ENCODE results near the gene CCDC127.
"Not testable (repeated sequence)": the region's sequence is repeated elsewhere in the genome, so short reads cannot be mapped to it uniquely, and the experiment has no call there.

CCDC127 gene

GRCh38 chr5:217494-218456 lies at the start of gene CCDC127, which contains the start of gene SDHA:
Gene CCDC127 (minus strand): TSS chr5:218153. CDS start chr5:216849, 1,304 bp downstream.
Gene SDHA (plus strand): TSS chr5:218320. CDS start chr5:218356, 36 bp downstream.
- peak; percentile 91 for DNase-seq

GRCh38 chr5:267716-268115 lies 49.8 kb upstream of the CCDC127 start:
- DNase-seq: no peak

DNA sequence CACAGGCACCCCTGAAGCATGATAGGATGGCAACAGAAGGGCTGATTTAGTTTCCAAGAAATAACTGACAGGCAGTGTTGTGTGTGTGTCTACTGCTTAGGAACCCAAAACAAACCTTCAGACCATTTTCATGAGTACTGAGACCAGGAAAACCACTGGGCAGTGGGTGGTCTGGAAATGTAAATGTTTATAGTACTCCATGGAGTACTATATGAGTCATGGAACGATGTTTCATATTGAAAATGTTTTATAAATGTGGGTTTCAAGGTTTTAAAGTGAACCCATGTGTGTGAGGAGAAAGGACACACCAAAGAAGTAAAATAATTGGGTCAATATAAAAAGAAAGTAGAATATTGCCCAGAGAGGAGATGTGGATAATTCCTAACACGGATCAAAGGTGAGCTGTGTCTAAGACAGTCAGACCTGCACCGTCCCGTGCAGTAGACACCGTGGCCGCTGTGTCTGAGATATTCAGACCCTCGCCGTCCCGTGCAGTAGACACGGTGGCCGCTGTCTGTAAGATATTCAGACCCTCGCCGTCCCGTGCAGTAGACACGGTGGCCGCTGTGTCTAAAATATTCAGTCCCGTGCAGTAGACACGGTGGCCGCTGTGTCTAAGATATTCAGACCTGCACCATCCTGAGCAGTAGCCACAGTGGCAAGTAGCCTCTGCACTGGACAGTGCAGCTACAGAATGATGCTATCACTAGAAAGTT lies 48.5 kb upstream of the CCDC127 start:
- DNase-seq: not testable (repeated sequence)

GRCh38 chr5:264338-264737 lies 46.4 kb upstream of the CCDC127 start:
- DNase-seq: no peak

DNA sequence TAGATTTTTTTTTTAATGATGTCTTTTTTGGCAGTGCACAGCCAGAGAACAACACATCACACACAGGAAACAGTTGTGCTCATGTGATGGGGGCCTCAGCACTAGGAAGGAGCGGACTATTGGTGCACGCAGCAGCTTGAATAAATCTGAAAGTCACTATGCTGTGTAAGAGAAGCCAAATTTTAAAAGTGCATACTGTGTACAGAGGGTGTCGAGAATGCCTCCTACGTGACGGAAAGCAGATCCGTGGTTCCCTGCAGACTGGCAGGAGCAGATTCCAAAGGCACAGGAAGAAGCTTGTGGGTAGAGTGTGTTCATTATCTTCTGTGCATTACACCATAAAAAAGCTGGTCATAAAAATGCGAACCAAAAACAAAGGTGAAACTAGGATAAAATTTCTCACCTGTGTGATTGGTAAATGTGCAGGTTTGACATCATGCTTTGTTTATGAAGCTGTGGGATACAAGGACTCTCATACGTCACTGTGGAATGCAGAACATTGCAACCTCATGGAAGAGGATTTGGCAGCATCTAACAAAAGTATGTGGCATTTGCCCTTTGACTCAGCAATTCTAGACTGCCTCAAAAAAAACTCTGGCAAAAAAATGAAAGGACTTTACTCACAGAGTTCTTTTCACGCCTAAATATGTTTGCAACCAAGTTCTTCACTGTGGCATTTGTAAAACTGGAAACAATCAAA lies 45.5 kb upstream of the CCDC127 start:
- DNase-seq: not testable (repeated sequence)

- no peak for DNase-seq
Measured at GRCh38 chr5:257148-257547, 39.2 kb upstream of the CCDC127 start.

DNA sequence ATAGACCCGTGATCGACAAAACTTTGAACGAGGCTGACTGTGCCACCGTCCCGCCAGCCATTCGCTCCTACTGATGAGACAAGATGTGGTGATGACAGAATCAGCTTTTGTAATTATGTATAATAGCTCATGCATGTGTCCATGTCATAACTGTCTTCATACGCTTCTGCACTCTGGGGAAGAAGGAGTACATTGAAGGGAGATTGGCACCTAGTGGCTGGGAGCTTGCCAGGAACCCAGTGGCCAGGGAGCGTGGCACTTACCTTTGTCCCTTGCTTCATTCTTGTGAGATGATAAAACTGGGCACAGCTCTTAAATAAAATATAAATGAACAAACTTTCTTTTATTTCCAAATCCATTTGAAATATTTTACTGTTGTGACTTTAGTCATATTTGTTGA lies 38.4 kb upstream of the CCDC127 start:
- not testable (repeated sequence) for DNase-seq

- not testable (repeated sequence) for DNase-seq
Measured at GRCh38 chr5:255116-255515, 37.2 kb upstream of the CCDC127 start.

GRCh38 chr5:254322-254721 lies 36.4 kb upstream of the CCDC127 start:
- DNase-seq: not testable (repeated sequence)

DNA sequence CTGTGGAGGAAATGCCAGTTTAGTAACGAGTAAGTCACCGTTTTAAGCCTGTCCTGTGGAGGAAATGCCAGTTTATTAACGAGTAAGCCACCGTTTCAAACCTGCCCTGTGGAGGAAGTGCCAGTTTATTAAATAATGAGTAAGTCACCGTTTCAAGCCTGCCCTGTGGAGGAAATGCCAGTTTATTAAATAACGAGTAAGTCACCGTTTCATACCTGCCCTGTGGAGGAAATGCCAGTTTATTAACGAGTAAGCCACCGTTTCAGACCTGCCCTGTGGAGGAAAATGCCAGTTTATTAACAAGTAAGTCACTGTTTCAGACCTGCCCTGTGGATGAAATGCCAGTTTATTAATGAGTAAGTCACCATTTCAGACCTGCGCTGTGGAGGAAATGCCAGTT lies 34.6 kb upstream of the CCDC127 start:
- no peak for DNase-seq

GRCh38 chr5:251975-252374 lies 34.0 kb upstream of the CCDC127 start:
- DNase-seq: not testable (repeated sequence)

GRCh38 chr5:251538-251937 lies 33.6 kb upstream of the CCDC127 start:
- DNase-seq: not testable (repeated sequence)

GRCh38 chr5:251016-251415 lies 33.1 kb upstream of the CCDC127 start:
- DNase-seq: not testable (repeated sequence)

- not testable (repeated sequence) for DNase-seq
Measured at GRCh38 chr5:250396-250795, 32.4 kb upstream of the CCDC127 start.

DNA sequence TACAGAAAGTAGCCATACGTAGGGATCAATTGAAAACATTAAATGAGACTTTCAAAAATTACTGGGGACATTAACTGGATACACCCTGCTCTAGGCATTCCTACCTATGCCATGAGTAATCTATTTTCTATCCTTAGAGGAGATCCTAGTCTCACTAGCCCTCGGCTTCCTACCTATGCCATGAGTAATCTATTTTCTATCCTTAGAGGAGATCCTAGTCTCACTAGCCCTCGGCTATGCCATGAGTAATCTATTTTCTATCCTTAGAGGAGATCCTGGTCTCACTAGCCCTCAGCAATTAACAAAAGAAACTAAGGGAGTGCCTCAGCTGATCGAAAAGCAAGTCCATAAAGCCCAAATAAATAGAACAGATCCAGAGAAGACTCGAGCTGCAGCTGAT lies 27.8 kb upstream of the CCDC127 start:
- DNase-seq: not testable (repeated sequence)

GRCh38 chr5:243683-244367 lies 25.9 kb upstream of the CCDC127 start:
- DNase-seq: not testable (repeated sequence)

- DNase-seq: not testable (repeated sequence)
Measured at GRCh38 chr5:241045-241669, 23.2 kb upstream of the CCDC127 start.

DNA sequence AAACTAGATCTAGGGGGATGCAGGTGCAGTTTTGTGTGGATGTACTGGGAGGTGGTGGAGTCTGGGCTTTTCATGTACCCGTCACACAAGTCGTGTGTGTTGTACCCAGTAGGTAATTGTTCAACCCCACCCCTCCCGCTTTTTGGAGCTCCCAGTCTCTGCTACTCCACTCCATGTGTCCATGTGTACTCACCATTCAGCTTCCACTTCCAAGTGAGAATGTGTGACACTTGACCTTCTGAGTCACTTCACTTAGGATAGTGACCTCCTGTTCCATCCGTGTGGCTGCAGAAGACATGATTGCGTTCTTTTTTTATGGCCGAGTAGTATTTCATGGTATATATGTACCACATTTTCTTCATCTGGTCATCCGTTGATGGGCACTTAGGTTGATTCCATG lies 22.6 kb upstream of the CCDC127 start:
- not testable (repeated sequence) for DNase-seq

DNA sequence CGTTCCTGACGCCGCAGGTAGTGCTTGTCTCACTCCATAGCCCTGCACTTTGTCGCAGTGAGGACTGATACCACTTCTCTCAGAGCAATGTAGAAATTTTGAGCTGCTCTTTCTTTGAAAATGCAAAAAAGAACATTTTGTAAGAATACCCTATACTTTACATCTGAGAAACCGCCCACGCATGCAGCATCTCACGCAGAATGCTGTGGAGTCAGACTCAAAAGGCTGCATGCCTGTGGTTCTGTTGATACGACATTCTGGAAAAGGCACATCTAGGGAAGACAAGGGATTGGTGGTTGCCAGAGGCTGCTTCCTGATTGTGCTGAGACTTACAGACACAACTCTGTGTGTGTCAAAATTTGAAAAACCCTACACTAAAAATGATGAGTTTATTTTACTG lies 20.0 kb upstream of the CCDC127 start:
- not testable (repeated sequence) for DNase-seq

- not testable (repeated sequence) for DNase-seq
Measured at GRCh38 chr5:235527-235926, 17.6 kb upstream of the CCDC127 start.

- DNase-seq: no peak
Measured at GRCh38 chr5:234450-234849, 16.5 kb upstream of the CCDC127 start.

DNA sequence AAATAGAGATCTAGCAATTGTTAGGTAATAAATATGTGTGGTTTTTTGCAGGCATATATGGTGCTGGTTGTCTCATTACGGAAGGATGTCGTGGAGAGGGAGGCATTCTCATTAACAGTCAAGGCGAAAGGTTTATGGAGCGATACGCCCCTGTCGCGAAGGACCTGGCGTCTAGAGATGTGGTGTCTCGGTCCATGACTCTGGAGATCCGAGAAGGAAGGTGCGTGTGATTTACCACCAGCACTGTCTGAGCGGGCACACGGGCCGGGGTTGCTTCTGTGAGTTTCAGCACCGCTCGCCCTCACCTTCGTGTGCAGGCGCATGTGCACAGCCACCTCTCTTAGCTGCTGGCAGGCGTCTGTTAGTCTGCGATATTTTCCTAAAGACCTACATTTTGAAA lies 15.5 kb upstream of the CCDC127 start:
- DNase-seq: not testable (repeated sequence)
